GM12878 (cell line): ENCODE results near the gene WWP2. TPM values are rescaled to one million over a fixed set of nuclear protein-coding genes. Genes with fewer than 3 reads are reported as not detected.

ENCODE experiments used
- ASH2L ChIP-seq: fragments of 300-600, 200-600 bp; sonication (generic); IDR thresholded peaks from 2 replicates; pipeline ENCODE4 v1.6.1; 2017; ENCODE audit warnings: low read depth, mild to moderate bottlenecking, borderline replicate concordance
- BCLAF1 ChIP-seq: fragments of 450-650 bp; IDR thresholded peaks from 2 replicates; pipeline ENCODE4 v1.6.1; 2017; ENCODE audit warnings: antibody characterized with exemption, mild to moderate bottlenecking, moderate library complexity
- CEBPZ ChIP-seq: fragments of 150-350 bp; IDR thresholded peaks from 2 replicates; pipeline ENCODE4 v1.6.1; 2016; ENCODE audit warnings: low read depth, low read length
- MTA2 ChIP-seq: fragments of 450-650 bp; IDR thresholded peaks from 2 replicates; pipeline ENCODE4 v1.6.1; 2016; ENCODE audit warnings: low read depth, mild to moderate bottlenecking, moderate library complexity
- PAX5 ChIP-seq: IDR thresholded peaks from 2 replicates; pipeline ENCODE4 v1.6.1; 2011; ENCODE audit warnings: low read depth, low read length, borderline replicate concordance
- RCOR1 ChIP-seq: conservative IDR thresholded peaks from 2 replicates; pipeline ENCODE4 v1.6.1; 2012; ENCODE audit warnings: low read depth, low read length, improper control_type of control experiment
- SREBF1 ChIP-seq: IDR thresholded peaks from 2 replicates; pipeline ENCODE4 v1.6.1; 2012; ENCODE audit warnings: mild to moderate bottlenecking, low read length
- polyA plus RNA-seq, 11 experiments: library from polyadenylated mRNA; depleted of rRNA in 4 of 11; unstranded in 6 of 11; stranded (reverse) in 5 of 11; fragments of >200 nt; fragmentation: Nextera tagmentation in 4 of 11; fragmentation: Illumina TruSeq in 1 of 11; extraction: Ambion mirVana in 4 of 11; extraction: Trizol in 1 of 11; gene quantifications; 1 replicate in 1 of 11; 2 replicates in 10 of 11; pipeline versions ENCODE4 v1.2.1 to v1.2.3, GENCODE V29; 2011 to 2016; ENCODE audit warnings: inconsistent platforms in 2 of 11, missing spikeins in 2 of 11, low read depth in 1 of 11
- total RNA-seq, 4 experiments: library from RNA; depleted of rRNA in 3 of 4; stranded (reverse); fragments of >200 nt in 3 of 4; fragmentation: Illumina TruSeq in 1 of 4; extraction: Trizol in 1 of 4; gene quantifications; 2 replicates each; pipeline versions ENCODE4 v1.2.1 to v1.2.3, GENCODE V29; 2013 to 2021
- TF ChIP-seq, protein P1 (sequence below): fragments of 450-650 bp; IDR thresholded peaks from 2 replicates; pipeline ENCODE4 v1.6.1; 2017; ENCODE audit warnings: mild to moderate bottlenecking, moderate library complexity

The WWP2 gene
- total and polyA plus RNA-seq, 10 of the 15 experiments (the other 5 are each of a cell fraction or from before 2014, with no cell fraction given) = 2.8 to 47.0 (median 23.8) TPM

DNA sequence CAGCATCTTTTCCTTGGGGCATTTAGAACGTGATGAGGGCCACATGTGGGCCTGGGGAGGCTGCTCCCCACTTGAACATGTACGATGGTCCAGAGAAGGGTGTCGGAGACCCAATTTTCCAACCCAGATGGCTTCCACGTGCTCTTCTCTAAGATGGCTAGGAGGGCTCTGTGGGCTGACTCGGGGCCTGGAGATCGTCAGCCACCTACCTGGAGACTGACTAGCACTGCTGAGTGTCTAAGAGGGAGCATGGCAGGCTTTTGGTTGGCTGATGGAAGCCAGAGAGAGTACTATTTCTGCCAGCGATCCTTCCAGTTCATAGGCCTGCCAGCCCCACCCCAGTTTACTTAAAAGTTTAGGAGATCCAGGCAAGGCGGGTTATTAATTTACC, 128.8 kb downstream of the WWP2 start (continued):
- TF ChIP-seq, protein P1, sequence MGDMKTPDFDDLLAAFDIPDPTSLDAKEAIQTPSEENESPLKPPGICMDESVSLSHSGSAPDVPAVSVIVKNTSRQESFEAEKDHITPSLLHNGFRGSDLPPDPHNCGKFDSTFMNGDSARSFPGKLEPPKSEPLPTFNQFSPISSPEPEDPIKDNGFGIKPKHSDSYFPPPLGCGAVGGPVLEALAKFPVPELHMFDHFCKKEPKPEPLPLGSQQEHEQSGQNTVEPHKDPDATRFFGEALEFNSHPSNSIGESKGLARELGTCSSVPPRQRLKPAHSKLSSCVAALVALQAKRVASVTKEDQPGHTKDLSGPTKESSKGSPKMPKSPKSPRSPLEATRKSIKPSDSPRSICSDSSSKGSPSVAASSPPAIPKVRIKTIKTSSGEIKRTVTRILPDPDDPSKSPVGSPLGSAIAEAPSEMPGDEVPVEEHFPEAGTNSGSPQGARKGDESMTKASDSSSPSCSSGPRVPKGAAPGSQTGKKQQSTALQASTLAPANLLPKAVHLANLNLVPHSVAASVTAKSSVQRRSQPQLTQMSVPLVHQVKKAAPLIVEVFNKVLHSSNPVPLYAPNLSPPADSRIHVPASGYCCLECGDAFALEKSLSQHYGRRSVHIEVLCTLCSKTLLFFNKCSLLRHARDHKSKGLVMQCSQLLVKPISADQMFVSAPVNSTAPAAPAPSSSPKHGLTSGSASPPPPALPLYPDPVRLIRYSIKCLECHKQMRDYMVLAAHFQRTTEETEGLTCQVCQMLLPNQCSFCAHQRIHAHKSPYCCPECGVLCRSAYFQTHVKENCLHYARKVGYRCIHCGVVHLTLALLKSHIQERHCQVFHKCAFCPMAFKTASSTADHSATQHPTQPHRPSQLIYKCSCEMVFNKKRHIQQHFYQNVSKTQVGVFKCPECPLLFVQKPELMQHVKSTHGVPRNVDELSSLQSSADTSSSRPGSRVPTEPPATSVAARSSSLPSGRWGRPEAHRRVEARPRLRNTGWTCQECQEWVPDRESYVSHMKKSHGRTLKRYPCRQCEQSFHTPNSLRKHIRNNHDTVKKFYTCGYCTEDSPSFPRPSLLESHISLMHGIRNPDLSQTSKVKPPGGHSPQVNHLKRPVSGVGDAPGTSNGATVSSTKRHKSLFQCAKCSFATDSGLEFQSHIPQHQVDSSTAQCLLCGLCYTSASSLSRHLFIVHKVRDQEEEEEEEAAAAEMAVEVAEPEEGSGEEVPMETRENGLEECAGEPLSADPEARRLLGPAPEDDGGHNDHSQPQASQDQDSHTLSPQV = no peak
- TF ChIP-seq ASH2L = no peak
- no peak for TF ChIP-seq RCOR1
- TF ChIP-seq SREBF1 = no peak
- no peak for TF ChIP-seq MTA2
- no peak for TF ChIP-seq BCLAF1
- no peak for TF ChIP-seq PAX5
- no peak for TF ChIP-seq CEBPZ
